DMS79 (cell line): ENCODE results near the gene PRR20G.
"Not testable (repeated sequence)": the region's sequence is repeated elsewhere in the genome, so short reads cannot be mapped to it uniquely, and the experiment has no call there.

Experiments
- DNase-seq: peaks from one replicate; lab custom pipeline; 2025; lab: John Stamatoyannopoulos, UW

The PRR20G gene

DNA sequence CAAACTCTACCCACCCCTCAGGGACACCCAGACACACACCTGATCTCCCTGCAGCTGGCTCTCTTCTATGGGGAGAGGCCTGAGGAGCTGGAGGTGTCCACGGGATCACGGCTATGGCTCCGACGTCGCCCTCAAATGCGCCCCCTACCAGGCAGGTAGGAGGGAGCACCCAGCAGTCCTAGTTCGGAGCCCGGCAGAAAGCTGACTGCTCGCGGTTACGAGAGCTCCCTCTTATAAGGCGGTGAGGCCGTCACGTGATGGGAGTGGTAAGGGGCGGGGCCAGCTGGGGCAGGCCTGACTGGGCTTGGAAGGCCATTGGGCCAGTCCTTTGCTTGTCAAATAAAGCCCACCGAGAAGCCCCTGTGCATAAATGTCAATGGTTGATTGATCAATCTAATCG lies at the start of gene PRR20G:
PRR20G (minus strand) TSS at position 207 of the 400 bp plus-strand sequence. CDS start 681 bp downstream, outside the sequence.
- DNase-seq: no peak

DNA sequence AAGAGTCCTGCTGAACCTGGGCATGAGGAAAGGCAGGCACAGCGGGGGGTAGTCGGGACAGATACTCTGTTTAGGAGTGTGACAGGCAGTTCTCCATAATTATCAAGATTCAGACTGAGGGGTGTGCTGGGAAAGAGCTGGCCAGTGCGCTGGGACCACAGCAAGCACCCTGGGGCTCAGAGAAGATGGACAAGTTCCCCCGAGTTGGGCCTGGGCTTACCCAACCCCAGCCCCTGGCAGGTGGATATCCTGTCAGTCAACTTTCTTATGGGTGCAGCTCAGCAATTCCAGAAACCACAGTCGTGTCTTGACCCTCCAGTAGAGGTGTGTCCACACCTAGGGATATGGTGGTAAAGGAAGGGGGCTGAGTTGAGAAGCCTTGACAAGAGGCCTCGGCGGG lies 49.2 kb upstream of the PRR20G start:
- DNase-seq: no peak

DNA sequence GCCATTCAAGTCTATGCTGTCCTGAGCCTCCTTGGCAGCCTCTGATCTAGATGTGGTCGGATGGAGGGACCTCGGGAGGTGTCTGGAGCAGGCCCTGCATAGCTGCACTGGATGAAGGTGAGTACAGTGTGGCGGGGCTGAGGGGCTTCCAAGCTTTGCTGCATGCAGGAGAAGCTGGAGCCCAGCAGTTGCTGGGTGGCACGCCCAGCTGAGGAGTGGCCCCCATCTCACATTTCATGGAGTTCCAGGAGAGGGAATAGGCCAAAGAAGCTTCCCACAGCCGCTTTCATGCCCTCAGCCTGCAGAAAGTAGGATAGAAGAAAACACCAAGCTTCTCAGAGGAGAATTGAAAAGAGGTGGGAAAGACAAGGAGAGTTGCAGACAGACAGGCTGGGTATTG lies 48.3 kb upstream of the PRR20G start:
- DNase-seq: no peak

DNA sequence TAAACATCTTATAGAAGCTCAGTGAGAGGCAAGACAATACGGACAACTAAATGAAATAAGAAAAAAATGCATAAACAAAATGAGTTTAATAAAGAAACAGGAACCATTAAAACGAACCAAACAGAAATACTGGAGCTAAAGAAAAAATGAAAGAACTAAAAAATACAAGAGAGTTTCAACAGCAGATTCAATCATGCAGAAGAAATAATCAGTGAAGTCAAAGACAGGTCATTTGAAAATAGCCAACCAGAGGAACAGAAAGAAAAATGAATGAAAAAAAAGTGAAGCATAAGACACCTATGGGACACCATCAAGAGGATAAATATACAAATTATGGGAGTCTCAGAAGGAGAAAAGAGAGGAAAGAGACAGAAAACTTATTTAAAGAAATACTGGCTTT lies 42.5 kb upstream of the PRR20G start:
- no peak for DNase-seq

DNA sequence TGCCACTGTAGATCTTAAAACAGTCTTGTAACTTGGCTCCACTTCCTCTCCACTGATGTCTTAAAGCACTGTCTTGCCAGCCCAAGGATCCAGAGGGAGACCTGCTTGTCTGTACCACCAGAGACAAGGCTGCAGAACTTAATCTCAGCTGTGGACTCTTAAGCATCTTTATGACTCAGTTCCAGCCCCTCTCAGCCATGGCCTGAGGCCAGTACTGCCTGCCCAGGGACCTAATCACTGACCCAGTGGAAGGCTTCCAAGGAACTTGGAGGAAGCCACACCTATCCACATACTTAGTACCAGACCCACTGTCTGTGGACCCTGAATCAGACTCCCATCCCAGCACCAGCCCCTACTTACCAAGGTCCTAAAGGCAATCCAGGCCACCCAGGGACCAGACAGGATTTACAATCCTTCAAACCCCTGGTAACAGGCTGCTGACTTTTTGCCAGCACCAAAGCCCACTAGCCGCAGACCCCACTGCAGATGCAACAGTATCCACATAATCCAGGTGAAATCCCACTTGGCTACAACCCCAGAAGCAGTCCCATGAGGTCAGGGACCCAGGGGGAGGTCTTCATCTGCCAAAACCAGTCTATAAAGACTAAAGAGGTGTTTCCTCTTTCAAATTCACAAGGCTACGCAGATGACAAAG lies 41.9 kb upstream of the PRR20G start:
- DNase-seq: no peak

DNA sequence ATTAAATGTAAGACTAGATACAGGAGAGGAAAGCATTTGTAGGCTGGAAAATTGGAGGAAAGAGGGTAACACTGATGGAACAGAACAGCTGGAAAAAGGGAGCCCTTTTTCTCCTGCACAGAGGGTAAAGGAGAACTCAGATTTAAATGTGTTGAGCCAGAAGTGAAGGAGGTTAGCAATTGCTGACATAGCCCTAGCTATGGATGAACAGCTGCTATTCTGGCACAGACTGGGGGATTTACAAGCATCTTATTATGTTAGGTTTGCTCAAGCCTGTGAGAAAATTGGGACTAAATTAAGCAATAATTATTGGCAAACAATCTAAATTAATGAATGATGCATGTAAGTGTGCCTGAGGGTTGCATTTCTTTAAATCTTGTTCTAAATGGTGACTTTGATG lies 40.6 kb upstream of the PRR20G start:
- no peak for DNase-seq

DNA sequence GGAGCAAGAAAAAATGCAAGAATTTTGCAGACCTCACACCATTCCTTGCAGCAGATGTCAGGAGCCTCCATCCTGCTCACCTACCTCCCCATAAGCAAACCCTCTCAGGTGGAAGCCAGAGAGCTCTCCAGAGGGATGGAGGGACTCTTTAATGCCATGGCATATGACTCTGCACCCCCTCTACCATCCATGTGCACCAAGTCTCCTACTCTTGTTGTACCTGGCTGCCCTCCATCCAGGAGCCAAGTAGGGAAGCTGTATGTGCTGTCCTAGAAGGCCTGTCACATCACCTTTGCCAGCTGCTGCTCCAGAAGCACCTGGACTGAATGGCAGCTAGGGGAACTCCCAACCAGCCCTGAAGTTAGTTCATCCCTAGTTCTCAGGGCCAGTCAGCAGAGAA lies 38.5 kb upstream of the PRR20G start:
- DNase-seq: no peak

DNA sequence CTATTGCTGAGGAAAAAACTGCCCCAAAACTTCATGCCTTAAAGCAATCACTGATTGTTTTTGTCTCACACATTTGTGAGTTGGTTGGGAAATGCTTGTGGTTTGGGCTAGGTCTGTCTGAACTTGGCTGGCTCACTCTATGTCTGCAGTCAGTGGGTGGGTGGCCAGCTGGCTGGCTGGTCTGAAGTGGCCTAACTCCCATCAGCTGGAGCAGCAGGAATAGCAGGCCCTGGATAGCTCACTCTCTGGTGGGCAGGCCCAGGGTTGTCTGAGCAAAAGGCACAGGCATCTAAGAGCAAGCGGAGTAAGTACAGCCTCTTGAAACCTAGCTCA lies 37.7 kb upstream of the PRR20G start:
- no peak for DNase-seq

DNA sequence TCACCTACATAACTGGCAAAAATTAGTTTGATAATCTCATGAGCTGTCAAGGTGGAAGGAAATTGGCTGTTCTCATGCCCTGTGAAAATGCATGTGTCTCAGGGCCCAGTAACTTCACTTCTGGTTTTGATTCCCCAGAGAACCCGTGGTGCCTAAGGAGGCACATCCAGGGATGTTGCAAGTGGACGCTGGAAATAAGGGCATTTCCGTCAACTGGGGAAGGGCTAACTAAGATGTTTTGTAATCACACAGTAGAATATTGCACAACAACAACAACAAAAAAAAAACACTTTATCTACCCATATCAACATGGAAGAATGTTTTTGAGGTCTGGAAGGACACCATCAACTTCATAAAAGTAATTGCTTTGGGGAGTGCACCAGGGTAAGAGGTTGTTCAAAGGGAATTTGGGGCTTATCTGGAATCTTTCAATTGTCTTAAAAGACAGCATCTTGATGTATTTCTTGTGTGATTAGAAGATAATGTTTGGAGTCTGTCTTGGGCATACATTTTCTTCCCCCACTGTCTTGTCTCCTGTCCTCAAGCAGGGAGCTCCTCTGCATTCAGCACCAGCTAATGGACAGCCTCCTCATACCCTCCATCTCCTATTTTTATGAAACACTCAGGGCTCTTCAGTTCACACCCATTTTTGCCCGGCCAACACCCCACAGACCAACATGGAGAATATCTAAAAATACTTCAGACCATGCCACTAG lies 37.2 kb upstream of the PRR20G start:
- no peak for DNase-seq

DNA sequence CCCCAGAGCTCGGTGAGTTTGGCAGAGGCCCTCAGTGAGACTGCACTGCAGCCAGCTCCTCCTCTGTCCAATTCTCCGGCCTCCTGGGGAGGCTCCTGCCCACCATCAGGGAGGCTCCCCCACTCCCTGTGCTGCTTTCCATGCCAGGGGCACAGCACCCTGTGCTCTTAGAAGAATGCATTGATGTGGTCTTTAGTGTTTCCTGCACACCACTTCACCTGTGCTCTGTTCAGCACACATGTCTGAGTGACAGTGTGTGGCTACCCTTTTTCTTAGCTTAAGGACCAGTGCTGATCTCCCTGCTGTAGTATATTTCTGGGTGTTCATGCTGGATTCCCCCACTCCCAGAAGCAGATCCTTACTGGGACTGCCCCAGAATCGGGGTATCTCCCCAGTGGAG lies 36.2 kb upstream of the PRR20G start:
- no peak for DNase-seq

DNA sequence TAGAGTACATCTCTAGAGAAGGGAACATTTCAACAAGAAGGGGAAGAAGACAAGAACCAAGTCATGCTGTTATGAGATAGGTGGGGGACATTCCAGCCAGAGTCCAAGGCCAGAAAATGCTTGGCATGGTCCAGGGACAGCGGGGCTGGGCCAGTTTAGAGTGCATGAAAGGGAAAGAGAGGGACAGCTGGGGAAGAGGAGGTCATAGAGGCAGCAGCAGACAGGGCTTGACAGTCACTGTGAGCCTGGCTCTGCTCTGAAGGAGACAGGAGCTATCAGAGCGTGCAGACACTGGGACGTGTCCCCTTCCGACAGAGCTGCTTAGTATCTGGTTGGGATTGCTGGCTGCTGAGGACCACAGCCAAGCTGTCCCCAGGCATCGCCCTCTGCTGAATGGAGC lies 35.7 kb upstream of the PRR20G start:
- no peak for DNase-seq

DNA sequence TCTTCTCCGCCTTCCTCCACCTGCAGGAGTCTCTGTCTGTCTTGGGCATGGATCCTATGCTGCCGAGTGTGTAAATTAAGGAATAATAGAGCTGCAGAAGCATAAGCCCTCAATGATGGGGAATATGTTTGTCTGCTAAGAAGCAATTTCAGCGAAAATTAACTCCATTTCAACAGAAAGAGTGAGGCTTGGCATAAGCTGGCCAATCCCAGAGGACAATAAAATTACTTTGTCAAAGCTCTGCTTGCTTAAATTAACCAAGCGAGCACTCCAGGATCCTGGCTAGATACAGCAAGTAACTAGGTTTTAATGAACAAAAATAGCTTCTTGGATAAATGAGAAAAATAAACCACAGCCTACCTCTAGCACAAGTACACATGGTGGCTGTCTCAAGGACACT lies 33.5 kb upstream of the PRR20G start:
- DNase-seq: no peak

DNA sequence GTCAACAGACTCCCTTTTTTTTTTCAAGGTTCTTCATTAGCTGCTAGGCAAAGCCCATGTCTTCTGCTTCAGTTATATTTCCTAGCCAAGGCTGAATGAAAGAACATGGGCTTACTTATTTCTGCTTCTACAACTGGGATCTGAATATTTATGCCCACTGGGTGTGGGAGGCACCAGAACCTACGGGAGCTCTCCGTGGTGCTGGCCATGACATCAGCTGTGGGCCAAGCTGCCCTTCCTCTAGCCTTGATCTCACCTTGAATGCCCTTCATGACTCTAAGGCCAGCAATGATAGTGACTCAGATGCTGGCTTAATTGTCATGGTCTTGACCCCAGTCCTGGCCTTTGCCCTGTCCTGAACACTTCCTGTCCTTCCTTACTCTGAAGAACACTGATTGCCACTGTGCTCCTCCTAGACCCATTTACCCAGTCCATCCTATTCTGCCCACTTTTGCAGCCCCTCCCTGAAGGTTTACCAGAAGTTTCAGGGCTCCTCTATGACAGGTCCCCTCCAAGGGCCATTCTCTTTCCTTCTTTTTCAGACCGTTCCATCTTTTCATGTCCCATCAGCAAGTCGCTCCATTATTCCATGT lies 32.8 kb upstream of the PRR20G start:
- DNase-seq: no peak

DNA sequence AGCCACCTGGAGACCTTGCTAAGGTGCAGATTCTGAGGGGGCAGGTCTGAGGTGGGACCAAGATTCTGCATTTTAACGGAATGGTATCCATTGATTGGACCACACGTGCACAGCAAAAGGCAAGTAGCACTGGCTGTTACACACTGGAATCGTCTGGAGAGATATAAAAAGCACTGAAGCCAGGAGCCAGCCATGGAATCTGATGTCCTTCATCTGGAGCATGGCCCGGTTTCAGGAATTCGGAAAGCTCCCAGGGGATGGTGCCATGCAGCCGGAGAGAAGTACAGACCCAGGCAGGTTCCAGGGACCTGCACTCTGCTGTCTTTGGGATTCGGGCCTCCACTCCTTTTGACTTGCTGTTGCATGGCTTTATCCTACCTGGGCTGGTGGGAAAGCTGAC lies 28.8 kb upstream of the PRR20G start:
- no peak for DNase-seq

DNA sequence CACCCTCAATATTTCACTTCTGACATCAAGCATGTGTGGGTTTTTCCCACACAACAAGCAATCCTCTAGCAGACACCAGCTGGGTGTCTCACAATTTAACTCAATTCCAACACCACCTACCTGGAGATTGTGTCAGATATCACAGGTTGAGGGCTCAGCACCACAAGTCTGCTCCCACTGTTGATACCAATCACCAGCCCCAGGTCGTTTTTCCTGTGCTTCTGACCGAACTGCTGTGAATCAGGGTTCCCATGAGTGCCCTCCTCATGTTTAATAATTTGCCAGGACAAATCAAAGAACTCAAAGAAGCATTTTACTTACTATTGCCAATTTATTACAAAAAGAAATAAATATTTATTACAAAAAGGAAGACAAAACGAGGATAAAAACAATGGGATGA lies 25.0 kb upstream of the PRR20G start:
- no peak for DNase-seq

DNA sequence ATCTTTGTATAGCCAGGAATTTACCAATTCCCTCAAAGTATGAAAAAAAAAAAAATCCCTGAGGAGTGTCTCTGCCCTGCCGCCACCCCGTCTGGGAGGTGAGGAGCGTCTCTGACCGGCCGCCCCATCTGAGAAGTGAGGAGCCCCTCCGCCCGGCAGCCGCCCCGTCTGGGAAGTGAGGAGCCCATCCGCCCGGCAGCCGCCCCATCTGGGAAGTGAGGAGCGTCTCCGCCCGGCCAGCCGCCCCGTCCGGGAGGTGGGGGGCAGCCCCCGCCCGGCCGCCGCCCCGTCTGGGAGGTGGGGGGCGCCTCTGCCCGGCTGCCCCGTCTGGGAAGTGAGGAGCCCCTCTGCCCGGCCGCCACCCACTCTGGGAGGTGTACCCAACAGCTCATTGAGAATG lies 21.0 kb upstream of the PRR20G start:
- not testable (repeated sequence) for DNase-seq

DNA sequence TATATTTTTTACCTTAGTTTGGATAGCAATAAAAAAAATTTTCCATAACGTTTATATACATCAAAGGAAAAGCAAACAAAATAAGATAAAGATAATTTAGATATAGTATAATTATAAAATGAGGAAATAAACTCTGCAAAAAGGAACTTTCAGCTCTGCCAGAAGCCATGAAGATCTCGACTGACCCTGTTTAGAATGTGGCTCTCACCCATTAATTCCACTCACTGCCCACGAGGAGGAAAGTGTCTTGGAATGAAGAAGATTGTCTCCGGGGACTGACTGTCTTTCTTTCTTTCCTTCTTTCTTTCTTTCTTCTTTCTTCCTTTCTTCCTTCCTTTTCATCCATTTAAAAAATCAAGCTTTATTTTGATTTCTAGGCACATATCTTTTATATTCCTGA lies 20.1 kb upstream of the PRR20G start:
- DNase-seq: no peak

DNA sequence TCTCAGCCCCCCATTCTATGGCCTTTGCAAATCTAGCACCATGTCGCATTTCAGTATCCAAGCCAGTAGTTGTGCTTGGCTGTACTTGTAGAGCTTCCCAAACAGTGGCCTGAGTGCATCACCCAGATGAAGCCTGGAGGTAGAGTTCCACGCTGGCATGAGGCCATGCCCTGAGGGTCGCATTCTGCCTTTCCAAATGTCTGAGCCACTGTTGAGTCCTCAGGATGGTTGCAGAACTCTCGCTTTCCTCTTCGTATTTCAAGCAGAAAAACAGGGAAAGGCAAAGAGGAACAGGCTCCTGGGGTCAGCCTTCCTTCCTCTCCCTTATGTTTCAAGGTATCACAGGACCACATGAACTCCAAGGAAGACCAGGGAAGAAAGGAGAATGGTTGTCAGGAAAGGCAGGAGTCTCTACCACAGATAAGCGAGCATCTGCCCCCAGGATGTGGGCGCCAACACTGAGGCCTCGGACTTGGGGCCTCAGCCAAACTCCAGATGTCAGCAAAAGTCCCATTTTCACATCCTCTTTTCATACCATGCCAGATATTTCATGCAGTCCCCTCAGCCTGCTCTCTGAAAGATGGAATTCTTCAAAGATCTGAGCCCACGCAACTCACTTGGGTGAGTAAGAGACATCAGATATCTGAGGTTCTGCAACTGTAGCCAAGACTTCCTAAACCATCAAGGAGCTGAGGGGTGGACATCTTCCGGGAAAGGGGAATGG lies 19.4 kb upstream of the PRR20G start:
- DNase-seq: no peak

DNA sequence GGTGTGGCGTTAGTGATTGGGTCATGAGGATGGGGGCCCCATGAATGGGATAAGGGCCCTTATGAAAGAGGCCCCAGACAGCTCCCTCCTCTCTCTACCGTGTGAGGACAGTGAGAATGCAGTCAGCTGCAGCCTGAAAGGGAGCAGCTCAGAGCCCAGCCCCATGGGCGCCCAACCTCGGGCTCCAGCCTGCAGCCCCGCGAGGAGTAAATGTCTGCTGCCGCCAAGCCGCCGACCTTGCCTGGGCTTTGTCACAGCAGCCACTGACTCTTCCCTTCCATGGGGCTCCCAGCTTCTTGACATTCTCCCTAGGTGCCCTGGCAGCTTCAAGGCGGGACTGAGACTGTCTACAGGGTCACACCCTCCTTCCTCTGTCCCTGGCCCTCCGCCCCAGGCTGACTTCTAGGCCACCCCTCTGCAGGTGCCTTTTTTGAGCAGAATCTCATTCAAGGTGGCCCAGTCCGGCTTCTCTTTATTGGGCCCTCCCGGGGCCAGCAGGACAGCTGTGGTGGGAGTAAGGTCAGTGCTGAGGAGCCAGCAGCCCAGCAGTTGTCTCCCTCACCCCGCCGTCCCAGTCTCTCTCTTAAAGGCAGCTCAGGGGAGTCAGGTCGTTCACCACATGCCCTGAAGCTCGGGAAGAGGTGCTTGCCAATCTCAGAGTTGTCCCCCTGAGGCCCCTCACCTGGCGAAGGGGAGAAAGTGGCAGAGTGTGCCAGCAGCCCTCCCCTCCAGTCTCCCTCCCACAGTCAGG lies 18.7 kb upstream of the PRR20G start:
- DNase-seq: no peak

DNA sequence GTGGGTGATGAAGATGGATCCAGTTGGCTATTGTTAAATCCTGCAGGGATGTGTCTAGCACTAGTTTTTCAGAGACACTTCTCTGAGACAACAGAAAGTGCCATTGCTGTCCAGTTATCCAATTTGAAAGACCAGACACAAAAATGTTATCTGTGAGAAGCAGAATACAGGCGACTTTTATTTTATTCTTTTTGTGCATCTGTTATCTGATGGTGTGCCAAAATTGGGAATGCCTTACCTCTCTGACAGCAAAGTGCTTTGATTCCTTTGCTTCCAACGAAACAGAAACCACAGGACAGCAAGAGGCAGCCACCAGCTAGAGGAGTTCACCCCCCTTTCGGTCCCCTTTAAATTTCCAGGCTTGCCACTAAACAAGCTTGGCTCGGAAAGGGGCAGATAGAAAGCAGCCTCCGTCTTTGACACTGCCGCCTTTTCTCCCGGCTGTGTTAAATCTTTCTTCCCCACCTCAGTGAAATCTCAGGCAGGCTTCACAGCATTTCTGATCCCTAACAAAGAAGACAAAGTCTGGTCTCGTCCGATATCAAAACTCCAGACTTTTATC lies 17.7 kb upstream of the PRR20G start:
- no peak for DNase-seq

DNA sequence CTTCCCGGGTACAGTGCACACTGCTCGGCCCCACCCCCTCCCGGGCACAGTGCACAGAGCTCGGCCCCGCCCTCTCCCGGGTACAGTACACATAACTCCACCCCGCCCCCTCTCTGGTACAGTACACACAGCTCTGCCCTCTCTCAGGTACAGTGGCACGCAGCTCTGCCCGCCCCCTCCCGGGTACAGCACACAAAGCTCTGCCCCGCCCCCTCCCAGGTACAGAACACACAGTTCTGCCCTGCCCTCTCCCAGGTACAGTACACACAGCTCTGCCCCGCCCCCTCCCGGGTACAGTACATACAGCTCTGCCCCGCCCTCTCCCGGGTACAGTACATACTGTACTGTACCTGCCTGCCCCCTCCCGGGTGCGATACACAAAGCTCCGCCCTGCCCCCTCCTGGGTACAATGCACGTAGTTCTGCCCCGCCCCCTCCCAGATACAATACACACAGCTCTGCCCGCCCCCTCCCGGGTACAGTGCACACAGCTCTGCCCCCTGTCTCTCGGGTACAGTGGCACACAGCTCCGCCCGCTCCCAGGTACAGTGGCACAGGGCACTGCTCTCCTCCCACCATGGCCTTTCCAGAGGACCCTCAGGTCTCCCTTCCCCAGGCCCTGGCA lies 16.4 kb upstream of the PRR20G start:
- DNase-seq: no peak

DNA sequence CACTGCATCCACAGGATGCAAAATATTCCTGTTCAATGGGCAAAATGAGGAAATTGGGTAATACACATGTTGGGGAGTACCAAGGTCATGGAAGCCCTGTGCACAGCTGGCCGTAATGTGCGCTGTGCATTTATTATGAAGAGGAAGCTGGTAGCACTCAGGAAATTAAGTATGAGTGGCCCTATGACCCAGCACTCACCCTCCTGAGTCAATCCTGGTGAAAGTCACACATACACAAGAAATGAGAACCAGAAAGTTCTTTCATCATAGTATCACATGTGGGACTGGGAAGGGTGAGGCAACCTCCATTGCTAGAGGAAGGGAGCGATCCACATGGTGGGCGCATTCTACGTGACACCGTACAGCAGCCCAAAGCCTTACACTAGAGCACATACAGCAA lies 11.4 kb upstream of the PRR20G start:
- no peak for DNase-seq
